Retinal pigment epithelial cell (primary cell): Measurements from ENCODE around the gene LACC1.

ENCODE experiments used
- DNase-seq: peaks from one replicate; pipeline ENCODE4 v3.0.0-alpha.2; 2010; ENCODE audit warnings: low read depth
- H3K4me3 ChIP-seq: 2 replicates; pipeline ENCODE4 v1.5.1; 2011; ENCODE audit warnings: mild to moderate bottlenecking, low read length, control low read depth, moderate library complexity
- TF ChIP-seq, protein P1 (sequence below): conservative IDR thresholded peaks from 2 replicates; pipeline ENCODE4 v1.5.1; 2011; ENCODE audit warnings: low read depth, low read length, control low read depth, inconsistent platforms

The LACC1 gene

DNA sequence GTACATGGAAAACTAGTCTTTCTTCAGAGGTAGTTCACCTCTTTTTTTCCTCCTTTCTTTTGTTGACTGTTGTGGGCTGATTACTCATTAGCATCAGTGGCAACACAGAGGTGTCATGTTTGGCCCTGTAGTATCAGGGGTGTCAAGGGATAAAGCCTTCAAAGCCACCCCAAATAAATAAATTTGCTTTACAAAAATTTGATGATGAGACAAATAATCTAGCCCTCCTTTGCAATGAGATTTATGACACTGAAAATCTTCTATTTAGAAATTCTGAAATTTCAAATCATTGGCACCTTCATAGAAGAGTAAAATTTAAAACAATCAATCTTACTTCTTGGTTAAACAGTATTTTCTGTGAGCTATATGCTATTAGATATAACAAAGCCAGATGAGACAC lies 1.9 kb downstream of the LACC1 start:
- no peak overlapping the region for H3K4me3 ChIP-seq
- TF ChIP-seq, protein P1, sequence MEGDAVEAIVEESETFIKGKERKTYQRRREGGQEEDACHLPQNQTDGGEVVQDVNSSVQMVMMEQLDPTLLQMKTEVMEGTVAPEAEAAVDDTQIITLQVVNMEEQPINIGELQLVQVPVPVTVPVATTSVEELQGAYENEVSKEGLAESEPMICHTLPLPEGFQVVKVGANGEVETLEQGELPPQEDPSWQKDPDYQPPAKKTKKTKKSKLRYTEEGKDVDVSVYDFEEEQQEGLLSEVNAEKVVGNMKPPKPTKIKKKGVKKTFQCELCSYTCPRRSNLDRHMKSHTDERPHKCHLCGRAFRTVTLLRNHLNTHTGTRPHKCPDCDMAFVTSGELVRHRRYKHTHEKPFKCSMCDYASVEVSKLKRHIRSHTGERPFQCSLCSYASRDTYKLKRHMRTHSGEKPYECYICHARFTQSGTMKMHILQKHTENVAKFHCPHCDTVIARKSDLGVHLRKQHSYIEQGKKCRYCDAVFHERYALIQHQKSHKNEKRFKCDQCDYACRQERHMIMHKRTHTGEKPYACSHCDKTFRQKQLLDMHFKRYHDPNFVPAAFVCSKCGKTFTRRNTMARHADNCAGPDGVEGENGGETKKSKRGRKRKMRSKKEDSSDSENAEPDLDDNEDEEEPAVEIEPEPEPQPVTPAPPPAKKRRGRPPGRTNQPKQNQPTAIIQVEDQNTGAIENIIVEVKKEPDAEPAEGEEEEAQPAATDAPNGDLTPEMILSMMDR: no peak
- DNase-seq: no peak

DNA sequence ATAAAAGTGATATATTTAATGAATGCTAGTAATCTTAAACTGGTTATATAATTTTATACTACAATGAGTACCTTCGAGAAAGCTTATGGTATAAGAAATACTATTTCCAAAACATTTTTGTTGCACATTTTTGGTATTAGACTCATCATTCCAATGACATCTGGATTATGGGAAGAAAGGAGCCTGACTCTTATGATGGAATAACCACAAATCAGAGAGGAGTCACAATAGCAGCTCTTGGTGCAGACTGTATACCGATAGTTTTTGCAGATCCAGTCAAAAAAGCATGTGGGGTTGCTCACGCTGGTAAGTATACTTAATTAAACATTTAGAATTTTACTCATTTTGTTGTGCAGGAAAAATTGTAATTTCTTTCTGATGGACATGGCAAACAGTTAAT lies 3.9 kb downstream of the LACC1 start:
- DNase-seq: no peak
- TF ChIP-seq, protein P1: no peak
- H3K4me3 ChIP-seq: no peak overlapping the region

DNA sequence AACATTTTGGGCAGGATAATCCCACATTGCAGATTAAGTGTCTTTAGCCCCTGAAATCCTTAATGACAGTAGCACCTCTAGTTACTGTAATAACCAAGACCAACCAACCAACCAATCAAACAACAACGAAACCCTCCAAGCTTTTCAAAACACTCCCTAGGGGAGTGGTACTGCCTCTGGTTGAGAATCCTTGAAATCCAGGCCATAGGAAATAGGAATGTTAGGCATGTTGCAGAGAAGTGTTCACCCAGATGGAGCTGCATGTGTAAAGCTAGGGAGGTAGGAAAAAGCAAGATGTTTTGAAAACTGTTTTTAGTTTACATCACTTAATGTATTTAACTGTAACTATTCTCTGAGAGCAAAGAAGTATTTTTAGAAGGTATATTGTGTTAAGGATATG lies 4.5 kb downstream of the LACC1 start:
- TF ChIP-seq, protein P1: no peak
- H3K4me3 ChIP-seq: no peak overlapping the region
- no peak for DNase-seq

DNA sequence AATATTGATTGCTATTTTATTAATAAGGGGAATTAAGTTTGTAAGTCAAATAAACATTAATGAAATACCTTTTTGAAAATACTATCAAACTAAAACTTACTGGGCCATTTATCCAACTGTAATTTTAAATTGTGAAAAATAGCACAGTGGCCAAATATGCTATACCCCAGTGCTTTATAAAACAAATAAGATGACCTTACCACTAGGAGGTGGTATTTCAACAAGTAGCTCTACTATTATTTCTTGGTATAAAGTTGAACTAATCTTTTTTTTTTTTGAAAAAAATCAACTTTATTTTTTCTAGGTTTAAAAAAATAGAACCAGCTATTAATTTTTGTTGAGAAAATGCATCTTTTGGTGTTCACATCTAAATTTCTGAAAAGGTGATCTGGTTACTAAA lies 14.7 kb downstream of the LACC1 start:
- no peak for DNase-seq
- no peak overlapping the region for H3K4me3 ChIP-seq
- TF ChIP-seq, protein P1: peak; percentile 37

DNA sequence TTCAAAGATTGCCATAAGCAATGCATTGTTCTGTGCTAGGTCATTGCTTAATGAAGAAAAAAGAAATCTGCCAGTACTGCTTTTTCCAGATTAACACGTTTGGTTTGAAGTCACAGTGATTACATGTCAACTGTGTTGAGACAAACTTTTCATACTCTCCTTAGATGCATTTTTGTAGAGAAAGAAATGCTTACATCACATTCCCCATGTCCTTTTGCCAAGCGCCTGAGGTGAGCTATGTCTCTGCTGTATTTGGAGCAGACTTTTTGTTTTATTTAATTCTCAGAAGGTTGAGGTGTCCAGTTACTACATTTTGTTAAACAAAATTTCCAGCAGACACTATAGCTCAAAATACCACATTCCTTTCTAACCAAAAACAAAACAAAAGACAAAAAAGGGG lies 16.2 kb downstream of the LACC1 start:
- no peak overlapping the region for H3K4me3 ChIP-seq
- TF ChIP-seq, protein P1: no peak
- DNase-seq: no peak

DNA sequence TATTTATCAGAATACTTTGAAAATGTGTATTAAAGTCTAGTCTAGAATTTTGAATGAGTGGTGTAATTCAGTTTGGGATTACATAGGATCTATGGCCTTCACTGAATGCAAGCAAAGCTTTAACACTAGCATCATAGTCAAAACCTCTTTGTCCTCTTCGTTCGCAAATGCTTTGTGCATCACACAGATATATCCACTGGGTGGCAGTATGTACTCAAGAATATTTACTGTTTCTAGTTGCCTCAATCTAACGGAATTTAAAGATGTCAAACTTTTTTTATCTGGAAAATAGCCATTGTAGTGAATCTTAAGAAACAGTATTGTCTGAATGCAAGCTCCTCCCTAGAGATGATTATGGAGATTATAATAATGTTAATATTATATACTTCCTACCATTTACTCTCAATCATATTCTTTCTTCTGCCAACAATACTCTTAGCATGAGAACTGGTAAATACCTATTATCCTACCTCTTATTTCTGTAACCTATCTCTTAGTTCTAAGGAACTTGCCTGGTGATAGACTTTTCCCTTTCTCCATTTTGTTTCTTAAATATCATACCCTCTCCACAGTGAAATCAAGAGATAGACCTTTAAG lies 25.8 kb downstream of the LACC1 start:
- TF ChIP-seq, protein P1: peak; percentile 69
- H3K4me3 ChIP-seq: no peak overlapping the region
- peak; percentile 23 for DNase-seq
